PC-3 (cell line): ENCODE measurements around the gene TLDC2.

Experiments used
- EZH2 ChIP-seq: fragments of 300-600 bp; sonication (generic); IDR thresholded peaks from one replicate; pipeline ENCODE4 v1.6.1; 2017; ENCODE audit warnings: antibody characterized with exemption, mild to moderate bottlenecking, low read length; ENCODE audit not compliant: unreplicated experiment
- EZH2phosphoT487 ChIP-seq: fragments of 300-600 bp; sonication (generic); IDR thresholded peaks from 2 replicates; pipeline ENCODE4 v1.6.1; 2018; ENCODE audit warnings: mild to moderate bottlenecking, antibody characterized with exemption, low read length, borderline replicate concordance
- TF ChIP-seq, protein P1 (sequence below): fragments of 300-600 bp; sonication (generic); conservative IDR thresholded peaks from 2 replicates; pipeline ENCODE4 v1.5.1; 2017; ENCODE audit warnings: antibody characterized with exemption, low read depth, mild to moderate bottlenecking, low read length

DNA sequence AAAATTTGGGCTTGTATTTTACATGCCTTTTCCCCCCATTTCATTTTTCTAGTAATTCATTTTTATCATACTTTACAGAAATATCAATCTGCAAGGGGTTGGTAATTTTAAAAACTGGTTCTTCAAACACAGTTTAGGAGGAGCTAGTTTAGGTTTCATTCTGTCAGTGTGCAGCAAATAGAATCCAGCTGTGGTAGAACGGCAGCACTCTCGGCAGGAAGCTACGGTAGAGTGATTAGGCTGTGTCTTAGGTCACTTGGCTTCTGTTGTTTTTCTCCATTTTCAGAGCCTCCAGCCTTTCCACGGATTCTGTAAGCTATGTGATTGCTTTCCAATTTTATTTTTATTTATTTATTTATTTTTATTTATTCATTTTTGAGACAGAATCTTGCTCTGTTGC, 32.7 kb downstream of the TLDC2 start:
- TF ChIP-seq, protein P1, sequence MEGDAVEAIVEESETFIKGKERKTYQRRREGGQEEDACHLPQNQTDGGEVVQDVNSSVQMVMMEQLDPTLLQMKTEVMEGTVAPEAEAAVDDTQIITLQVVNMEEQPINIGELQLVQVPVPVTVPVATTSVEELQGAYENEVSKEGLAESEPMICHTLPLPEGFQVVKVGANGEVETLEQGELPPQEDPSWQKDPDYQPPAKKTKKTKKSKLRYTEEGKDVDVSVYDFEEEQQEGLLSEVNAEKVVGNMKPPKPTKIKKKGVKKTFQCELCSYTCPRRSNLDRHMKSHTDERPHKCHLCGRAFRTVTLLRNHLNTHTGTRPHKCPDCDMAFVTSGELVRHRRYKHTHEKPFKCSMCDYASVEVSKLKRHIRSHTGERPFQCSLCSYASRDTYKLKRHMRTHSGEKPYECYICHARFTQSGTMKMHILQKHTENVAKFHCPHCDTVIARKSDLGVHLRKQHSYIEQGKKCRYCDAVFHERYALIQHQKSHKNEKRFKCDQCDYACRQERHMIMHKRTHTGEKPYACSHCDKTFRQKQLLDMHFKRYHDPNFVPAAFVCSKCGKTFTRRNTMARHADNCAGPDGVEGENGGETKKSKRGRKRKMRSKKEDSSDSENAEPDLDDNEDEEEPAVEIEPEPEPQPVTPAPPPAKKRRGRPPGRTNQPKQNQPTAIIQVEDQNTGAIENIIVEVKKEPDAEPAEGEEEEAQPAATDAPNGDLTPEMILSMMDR, result no peak
- TF ChIP-seq EZH2, result no peak
- TF ChIP-seq EZH2phosphoT487, result no peak
